ENCODE data around the gene SCTR. TPM values are rescaled to one million over a fixed set of nuclear protein-coding genes. Genes with fewer than 3 reads are reported as not detected.
"Not testable (repeated sequence)": the region's sequence is repeated elsewhere in the genome, so short reads cannot be mapped to it uniquely, and the experiment has no call there.

The SCTR gene
- total RNA-seq, 1 donor, result not detected

DNA sequence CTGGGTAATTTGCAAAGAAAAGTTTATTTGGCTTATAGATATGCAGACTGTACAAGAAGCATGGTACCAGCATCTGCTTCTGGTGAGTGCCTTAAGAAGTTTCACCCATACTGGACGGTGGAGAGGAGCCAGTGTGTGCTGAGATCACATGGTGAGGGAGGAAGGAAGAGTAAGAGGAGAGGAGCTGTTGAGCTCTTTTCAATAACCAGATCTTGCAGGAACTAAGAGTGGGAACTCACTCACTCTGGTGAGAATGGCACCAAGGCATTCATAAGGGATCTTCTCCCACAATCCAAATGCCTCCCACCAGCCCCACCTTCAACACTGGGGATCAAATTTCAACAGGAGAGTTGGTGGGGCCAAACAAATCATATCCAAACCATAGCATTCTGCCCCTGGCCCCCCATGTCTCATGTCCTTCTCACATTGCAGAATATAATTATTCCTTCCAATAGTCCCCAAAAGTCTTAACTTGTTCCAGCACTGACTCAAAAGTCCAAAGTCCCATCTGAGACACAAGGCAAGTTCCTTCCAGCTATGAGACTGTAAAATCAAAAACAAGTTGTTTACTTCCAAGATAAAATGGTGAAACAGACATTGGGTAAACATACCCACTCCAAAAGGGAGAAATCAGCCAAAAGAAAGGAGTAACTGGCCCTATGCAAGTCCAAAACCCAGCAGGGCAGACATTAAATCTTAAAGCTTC lies 104.3 kb downstream of the SCTR start:
- no peak for DNase-seq (ENCODE audit: low read depth in 2 of 3, low spot score in 2 of 3)

DNA sequence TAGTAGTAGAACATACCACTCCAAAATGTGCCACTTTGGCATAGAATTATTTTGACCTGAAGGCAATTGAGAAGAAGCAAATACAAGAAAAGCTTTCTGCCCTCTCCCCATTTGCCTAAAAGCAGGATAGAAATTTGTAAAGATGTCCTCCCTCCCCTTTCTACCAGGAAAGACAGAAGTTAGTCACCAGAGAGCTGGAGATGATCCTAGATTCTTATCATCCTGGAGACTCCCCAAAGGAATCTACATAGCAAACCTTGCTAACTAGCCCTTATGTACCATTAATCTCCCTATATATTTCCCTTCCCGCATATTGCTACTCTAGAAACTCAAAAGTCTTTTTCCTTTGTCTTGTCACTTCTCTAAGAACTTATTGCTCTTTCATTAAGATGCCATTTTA lies 105.2 kb downstream of the SCTR start:
- no peak for DNase-seq (ENCODE audit: low read depth in 2 of 3, low spot score in 2 of 3)

DNA sequence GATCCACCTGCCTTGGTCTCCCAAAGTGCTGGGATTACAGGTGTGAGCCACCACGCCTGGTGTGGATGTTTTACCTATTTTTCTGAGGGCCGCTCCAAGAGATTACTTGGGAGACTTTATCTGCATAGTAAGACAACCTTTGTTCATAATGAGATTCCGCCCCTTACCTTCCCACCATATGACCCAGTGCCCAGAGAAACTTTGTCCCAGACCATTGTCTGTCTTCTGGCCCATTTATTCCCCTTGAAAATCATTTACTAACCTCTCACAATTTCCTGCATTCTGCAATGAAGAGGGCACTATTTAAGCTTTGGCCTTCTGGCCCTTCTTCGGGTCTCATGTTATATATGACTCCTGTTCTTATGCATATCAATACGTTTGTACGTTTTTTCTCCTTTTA lies 106.4 kb downstream of the SCTR start:
- DNase-seq (ENCODE audit: low read depth in 2 of 3, low spot score in 2 of 3), result no peak

DNA sequence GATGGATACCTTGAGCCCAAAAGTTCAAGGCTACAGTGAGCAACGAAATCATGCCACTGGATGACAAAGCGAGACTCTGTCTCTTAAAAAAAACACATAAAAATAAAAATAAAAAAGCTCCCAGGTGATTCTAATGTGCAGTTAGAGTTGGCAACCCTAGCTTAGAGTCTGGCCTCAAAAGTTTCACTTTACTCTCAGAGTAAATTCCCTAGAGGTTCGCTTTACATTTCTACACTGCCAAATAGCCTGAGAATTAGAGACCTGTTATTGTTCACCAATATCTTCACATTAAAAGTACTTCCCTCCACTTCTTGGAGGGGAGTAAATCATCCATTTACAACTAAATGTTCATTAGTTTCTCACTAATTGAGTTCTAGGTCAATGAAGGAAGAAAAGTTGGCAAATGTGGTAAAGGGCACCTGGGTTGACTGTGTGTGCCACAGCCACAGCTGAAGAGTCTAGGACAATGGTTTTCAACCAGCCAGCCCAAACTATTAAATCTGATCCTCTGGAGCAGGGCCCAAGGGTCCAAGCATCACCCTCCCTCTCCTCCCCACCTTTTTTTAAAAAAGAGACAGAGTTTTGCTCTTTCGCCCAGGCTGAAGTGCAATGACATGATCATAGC lies 107.9 kb downstream of the SCTR start:
- no peak for DNase-seq (ENCODE audit: low read depth in 2 of 3, low spot score in 2 of 3)

DNA sequence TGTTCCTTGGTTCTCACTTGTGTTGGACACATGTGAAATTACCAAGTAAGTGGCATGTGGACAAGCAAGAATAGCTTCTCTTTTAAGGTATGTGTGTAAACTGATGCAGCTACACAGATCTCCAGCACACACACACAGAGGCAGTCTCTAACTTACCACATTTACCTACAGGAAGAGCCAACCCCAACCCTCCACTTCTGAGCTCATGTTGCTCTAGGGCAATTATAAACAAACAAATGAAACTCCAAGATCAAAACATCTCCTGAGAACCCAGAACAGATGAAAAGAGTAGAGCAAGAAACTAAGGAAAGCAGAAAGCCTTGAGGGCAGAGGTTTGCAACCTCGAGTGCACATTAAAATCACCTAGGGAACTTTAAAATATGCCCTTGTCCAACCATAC lies 108.7 kb downstream of the SCTR start:
- DNase-seq (ENCODE audit: low read depth in 2 of 3, low spot score in 2 of 3), result no peak

DNA sequence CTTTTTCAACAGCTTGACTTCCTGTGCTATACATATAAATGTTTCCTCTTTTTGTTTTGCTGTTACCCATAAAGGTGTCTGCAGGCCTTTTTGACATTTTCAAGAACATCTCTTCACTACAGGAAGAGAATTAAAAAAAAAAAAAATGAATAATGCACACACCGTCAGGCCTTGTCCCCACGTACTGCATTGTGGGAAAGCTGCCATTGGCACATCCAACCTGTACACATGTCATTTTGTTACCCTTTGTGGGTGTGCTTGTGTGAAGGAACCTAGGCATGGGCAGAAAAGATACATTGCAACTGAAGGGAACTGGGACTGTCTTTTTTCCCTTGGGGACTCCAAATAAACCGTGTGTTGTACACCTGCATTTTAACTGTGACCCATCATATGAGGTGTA lies 109.4 kb downstream of the SCTR start:
- DNase-seq (ENCODE audit: low read depth in 2 of 3, low spot score in 2 of 3), result no peak

DNA sequence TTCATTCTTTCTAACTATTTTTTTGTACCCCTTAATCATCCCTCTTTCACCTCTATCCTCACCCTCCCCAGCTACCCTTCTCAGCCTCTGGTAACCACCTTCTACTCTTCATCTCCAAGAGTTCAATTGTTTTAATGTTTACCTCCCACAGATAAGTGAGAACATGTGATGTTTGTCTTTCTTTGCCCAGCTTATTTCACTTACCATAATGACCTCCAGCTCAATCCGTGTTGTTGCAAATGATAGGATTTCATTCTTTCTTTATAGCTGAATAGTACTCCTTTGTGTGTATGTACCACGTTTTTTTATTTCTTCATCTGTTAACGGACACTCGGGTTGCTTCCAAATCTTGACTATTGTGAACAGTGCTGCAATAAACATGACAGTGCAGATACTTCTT lies 114.8 kb downstream of the SCTR start:
- no peak for DNase-seq (ENCODE audit: low read depth in 2 of 3, low spot score in 2 of 3)

DNA sequence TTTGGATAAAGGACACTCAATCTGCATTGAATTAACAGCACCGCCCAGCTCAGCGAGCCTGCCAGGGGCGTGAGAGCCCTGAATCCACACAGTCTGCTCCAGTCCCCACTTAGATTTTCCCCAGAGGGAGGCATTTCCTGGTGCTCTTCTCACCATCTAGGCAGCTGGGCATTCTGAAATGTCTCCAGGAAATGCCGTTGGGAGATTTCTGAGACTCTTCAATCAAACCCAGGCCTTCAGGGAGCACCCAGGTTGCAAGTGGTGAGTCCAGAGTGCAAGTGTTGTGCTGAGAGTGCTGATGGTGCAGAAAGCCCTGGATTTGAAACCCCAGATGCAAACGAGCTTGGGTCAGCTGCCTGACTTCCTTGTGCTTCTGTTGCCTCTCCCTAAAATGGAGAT lies 116.1 kb downstream of the SCTR start:
- DNase-seq (ENCODE audit: low read depth in 2 of 3, low spot score in 2 of 3), result no peak

DNA sequence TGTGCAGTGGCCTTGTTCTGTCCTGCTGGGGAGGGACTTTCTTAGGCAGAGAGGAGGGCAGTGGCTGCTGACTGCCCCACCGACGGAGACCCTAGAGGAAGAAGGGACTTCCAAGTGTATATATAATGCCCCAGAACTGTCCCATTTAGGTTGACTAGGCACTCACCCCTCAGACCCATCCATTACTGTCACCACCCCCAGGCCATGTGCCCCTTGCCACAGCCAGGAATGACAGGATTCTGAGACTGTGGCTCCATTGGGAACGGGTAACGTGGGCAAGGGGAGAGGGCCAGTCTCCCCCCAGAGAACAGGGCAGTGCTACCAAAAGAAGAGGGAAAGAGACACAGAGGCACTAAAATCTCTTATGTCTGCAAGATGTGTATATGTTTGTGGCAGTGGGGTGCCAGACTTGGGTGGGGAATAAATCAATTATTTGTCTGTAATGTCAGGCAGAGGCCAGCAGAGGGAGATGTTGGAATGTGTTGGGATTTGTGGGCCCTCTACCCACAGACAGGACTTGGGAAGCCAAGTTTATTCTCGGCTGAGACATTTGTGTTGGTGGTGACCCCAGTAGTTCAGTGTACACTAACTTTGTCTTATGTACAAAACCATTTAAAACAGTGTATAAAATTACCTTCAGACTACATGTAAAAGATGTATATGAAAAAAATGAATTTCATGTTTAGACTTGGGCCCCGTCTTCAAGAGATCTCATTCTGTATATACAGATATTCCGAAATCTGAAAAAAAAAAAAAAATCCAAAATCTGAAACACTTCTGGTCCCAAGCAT lies 116.7 kb downstream of the SCTR start:
- peak in 2 of 3 donors; percentile 44 to 71 for DNase-seq (ENCODE audit: low read depth in 2 of 3, low spot score in 2 of 3)

DNA sequence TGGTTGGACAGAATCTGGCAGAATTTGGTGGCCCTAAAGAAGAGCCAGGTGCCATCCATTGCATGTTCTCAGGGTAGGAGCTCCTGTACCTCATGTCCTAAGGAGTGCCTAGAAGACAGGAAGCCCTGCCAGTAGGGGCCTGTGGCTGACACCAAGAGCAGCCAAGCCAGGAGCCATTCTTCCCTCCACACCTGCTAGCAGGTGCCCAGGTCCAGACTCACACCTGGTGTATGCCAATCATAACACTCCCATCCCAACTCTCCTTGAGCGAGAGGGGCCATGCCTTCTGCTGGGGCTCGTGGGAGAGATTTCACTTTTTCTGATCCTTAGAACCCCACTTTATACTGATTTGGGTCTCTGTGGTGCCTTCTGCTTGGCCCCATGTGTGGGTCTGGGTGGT lies 119.1 kb downstream of the SCTR start:
- no peak for DNase-seq (ENCODE audit: low read depth in 2 of 3, low spot score in 2 of 3)

DNA sequence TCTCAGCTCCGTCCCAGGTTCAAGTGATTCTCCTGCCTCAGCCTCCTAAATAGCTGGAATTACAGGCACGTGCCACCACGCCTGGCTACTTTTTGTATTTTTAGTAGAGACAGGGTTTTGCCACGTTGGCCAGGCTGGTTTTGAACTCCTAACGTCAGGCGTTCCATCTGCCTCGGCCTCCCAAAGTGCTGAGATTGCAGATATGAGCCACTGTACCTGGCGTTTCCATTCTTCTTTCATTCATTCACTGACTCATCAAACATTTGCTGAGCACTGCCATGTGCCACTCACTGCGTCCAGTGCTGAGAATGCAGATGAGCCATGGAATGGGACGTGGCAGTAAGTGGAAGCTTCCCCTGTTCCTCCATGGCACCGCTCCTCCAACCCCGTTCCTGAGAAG lies 120.7 kb downstream of the SCTR start:
- DNase-seq (ENCODE audit: low read depth in 2 of 3, low spot score in 2 of 3), result not testable (repeated sequence)

DNA sequence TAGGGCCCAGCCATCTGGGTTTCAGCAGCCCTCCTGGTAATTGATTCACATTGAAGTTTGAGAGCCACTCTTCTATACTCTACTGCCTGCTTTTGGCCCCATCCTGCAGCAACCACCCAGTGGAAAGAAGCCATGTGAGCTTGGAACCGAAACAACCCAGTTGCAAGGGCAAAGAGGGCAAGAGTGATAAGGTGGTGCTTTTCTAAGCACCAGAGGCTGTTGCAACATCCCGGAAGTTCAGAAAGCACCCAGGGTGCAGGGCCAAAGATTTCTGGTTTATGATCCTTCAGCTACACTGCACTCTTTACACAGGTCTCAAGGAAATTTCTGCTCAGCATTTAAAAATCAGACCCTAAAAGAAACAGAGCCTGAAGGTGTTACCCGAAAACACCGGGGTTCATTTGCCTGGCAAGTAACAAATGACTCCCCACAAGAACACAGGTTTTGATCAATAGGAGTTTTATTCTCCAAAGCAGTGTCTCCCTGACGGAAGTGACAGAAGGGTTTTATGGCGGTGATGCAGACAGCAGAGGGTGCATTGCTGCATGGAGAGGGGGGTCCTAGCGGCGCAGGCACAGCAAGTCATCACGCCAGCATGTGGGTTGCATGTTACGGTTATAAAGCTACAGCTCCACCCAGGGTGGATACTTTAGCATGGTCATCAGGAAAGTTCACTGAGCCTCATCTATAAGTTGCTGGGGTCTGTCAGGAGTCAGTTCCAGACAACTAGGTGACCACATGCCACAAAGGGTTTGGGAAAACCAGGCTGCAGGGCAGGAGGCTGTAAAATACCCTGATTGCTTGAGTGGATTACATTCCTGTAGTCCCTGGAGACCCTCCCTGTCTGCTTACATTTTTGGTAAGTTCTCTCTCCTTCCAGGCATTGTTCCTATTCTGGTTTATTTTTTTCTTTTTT lies 121.4 kb downstream of the SCTR start:
- no peak for DNase-seq (ENCODE audit: low read depth in 2 of 3, low spot score in 2 of 3)

DNA sequence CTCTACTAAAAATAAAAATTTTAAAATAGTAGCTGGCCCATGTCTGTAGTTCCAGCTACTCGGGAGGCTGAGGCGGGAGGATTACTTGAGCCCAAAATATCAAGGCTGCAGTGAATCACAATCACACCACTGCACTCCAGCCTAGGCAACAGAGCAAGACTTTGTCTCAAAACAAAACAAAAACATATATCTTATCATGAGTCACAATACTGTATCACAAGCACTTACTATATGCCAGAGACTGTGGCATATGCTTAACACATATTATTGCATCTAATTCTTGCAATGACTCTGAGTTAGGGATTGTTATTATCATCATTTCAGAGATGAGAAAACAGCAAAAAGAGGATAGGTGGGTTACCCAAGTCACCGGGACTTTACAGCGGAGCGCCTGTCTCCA lies 122.2 kb downstream of the SCTR start:
- DNase-seq (ENCODE audit: low read depth in 2 of 3, low spot score in 2 of 3), result no peak

DNA sequence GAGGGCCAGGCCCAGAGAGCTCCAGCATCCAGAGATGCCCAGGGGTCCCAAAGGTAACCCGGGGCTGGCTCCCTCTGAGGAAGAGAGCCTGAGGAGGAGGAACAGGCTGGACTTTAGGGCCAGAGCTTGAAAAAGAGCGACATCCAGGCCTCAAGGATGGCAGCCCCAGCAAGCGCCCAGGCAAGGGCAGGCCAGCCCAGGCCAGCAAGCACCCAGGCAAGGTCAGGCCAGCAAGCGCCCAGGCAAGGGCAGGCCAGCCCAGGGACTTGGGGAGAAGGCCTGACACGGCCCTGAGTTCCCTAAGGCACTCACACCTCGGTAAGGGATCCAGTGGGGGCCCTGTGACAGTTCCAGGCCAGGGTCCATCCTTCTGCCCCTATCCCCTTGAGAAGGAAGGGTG lies 127.1 kb downstream of the SCTR start:
- no peak for DNase-seq (ENCODE audit: low read depth in 2 of 3, low spot score in 2 of 3)

DNA sequence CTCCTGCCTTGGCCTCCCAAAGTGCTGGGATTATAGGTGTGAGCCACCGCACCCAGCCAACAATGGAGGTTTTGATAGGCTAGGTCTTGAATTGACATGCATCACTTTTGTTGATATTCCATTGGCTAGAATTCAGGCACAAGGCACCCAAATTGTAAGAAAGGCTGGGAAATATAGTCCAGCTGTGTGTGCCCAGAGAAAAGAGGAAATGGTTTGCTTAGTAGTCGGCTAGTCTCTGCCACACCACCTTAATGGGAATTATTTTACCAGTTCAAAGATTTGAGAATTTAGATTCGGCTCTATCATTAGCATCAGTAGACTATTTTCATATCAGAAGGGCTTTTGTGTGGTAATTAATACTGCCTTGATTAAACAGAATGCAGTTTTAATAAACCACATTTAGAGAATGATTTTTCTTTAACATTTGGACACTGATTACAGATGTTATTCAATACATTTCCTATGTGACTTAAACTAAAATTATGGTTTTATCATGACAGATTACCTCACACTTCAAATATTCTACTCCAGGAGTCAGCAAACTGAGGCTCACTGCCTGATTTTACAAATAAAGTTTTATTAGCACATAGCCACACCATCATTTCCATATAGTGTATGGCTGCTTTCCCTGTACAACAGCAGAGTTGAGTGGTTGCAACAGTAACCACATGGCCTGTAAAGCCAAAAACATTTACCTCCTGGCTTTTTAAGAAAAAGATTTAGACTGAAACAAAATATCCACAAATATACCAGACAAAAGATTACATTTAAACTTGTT lies 130.1 kb downstream of the SCTR start:
- no peak for DNase-seq (ENCODE audit: low read depth in 2 of 3, low spot score in 2 of 3)

Other genes starting within 250 kb of the SCTR start
- gene C2orf76, start 157.6 kb downstream of the SCTR start, total RNA-seq, result 4.0 TPM
- gene DBI, start 157.5 kb downstream of the SCTR start, total RNA-seq, result 23.2 TPM
- gene TMEM37, start 92.6 kb downstream of the SCTR start, total RNA-seq, result not detected
- gene CFAP221, start 20.0 kb upstream of the SCTR start, total RNA-seq, result not detected
- 19.7 TPM for gene TMEM177, start 154.7 kb upstream of the SCTR start, total RNA-seq
- 32.0 TPM for gene PTPN4, start 235.4 kb upstream of the SCTR start, total RNA-seq